Measurements from ENCODE around the gene DUSP28. TPM values are rescaled to one million over a fixed set of nuclear protein-coding genes. Genes with fewer than 3 reads are reported as not detected.
A peak's percentile ranks its signal among the peaks of the same experiment; 100 is the strongest.
"Not testable (repeated sequence)": the region's sequence is repeated elsewhere in the genome, so short reads cannot be mapped to it uniquely, and the experiment has no call there.

The DUSP28 gene
- total RNA-seq, 1 experiment from 2014 or later: 12.3 TPM

- peak; percentile 97 for DNase-seq (ENCODE audit: low spot score)
Measured at GRCh38 chr2:240560480-240561324, 545 bp downstream of the DUSP28 start.

- peak; percentile 80 for DNase-seq (ENCODE audit: low spot score)
Measured at GRCh38 chr2:240561325-240561971, 1.3 kb downstream of the DUSP28 start.

DNA sequence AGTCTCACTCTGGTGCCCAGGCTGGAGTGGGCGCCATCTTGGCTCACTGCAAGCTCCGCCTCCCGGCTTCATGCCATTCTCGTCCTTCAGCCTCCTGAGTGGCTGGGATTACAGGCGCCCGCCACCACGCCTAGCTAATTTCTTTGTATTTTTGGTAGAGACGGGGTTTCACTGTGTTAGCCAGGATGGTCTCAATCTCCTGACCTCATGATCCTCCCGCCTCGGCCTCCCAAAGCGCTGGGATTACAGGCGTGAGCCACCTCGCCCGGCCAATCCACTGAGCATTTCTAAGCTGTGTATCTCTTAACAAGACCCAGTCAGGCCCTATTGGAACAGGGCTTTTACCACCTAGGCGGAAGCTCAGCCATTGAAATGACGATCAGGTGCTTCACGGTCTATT is 3.1 kb downstream of the DUSP28 start:
- DNase-seq (ENCODE audit: low spot score): not testable (repeated sequence)

- DNase-seq (ENCODE audit: low spot score): no peak
Measured at GRCh38 chr2:240563951-240564560, 3.9 kb downstream of the DUSP28 start.

- DNase-seq (ENCODE audit: low spot score): no peak
Measured at GRCh38 chr2:240564561-240565332, 4.6 kb downstream of the DUSP28 start.

- peak; percentile 96 for DNase-seq (ENCODE audit: low spot score)
Measured at GRCh38 chr2:240565333-240566202, 5.4 kb downstream of the DUSP28 start.

DNA sequence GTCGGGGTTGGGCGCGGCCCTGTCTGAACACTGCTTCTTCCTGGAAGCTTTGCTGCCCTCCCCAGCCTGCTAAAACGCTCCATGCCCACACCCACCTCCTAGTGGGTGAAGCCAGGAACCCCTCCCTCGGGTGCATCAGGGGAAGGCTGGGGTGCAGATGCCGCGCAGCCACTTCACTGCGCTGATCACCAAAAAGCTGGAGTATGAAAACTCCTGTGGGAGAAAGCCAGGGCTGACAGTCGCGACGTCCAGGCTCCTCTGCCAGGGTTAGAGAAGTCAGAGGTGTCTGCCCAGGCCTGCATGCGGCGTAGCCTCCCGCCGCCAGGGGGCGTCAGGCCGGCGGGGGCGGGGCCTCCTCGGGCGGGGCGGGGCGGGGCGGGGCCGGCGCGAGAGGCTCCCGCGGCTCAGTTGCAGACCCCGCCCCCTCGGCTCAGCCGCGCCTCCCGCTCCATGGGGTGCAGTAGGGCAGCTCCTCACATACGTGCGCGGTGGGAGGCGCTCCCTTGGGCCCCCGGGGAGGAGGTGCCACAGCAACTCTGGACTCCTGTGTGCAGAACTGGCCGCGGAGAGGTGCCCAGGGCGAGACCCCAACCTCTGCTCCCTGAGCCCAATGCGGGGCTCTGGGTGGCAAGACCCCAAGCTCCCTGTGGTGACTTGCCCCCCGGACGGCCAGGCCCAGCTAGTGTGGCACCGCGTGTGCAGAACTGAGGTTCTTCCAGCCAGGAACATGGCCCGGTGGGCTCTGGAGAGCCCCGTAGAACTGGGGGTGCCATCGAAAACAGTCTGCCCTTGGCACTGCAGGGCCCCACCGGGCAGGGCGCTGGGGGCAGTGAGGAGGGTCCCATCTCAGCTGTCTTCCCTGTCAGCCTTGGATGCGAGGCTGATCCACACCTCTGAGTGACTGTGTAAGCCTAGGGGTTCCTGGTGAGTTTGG is 6.3 kb downstream of the DUSP28 start:
- DNase-seq (ENCODE audit: low spot score): peak; percentile 74

DNA sequence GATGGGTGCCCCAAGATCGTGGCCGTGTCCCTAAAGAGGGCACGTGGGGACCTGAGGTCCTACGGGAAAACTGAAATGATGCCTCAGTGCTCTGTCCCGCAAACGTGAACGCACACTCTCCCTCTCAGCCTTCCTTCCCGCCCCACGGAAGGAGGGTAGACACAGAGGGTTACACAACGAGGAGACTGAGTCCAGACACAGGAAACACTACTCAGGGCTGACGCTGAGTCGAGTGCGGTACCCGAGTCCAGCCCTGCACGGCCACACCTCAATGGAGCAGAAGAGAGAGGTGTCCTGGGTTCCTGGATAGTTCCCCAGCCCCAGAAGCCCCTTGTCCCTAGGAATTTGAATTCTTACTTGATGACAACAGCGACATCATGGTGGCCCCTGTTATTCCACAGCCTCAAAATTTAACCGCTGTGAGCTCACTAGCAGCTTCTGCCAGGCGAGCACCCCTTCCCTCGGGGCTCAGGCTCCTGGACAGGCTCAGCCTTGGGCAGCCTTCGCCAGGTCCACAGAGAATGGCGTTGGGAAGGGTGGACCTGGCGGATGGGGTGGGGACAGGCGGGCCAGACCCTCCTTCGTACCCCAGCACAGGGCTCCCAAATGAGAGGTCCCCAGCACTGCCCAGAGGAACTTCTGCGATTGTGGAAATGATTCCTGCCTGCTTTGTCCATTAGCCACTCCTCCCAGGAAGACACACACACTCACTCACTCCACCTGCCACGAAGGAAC is 7.1 kb downstream of the DUSP28 start:
- DNase-seq (ENCODE audit: low spot score): no peak

GRCh38 chr2:240567872-240568677 is 7.9 kb downstream of the DUSP28 start, which contains the start of gene RNPEPL1:
RNPEPL1 (plus strand) TSS chr2:240568484; CDS start chr2:240568587, 103 bp downstream.
- DNase-seq (ENCODE audit: low spot score): no peak

GRCh38 chr2:240568678-240569522 is 8.7 kb downstream of the DUSP28 start:
- DNase-seq (ENCODE audit: low spot score): no peak

GRCh38 chr2:240569523-240569997 is 9.4 kb downstream of the DUSP28 start:
- no peak for DNase-seq (ENCODE audit: low spot score)

- DNase-seq (ENCODE audit: low spot score): no peak
Measured at GRCh38 chr2:240569998-240570530, 9.9 kb downstream of the DUSP28 start.

DNA sequence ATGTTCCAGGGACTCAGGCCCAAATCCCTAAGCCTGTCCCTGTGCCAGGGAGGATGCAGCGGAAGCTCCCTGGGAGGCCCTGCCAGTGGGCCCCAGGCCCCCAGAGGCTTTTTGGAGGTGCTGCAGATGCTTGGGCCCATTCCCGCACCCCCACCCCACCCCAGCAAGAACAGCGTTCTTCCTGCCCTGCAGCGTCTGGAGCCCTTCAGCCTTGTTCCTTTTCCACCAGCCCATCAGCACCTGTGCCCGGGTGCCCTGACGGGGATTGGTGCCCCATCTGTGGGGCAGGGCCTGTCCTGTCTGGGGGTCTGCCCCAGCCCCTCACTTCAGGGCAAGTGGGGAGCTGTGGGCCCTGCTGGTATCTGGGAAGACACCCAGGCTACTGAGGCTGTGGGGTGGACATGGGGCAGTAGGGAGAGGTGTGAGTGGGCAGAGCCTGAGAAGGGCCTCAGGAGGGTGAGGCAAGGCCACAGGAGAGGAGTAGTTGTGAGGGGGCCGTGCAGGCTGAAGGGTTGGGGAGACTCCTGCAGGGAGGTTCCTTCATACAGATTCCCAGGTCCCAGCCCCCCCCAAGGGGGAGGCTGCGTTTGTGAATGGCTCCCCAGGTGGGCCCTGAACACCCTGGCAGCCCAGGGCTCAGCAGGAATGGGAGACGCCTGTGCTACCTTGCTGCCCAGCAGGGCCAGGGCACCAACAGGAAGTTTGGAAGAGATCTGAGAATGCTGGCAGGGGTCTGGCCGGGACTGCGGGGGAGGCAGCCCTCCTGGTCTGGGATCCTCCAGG is 10.6 kb downstream of the DUSP28 start:
- no peak for DNase-seq (ENCODE audit: low spot score)

- no peak for DNase-seq (ENCODE audit: low spot score)
Measured at GRCh38 chr2:240571314-240571973, 11.3 kb downstream of the DUSP28 start.
